ENCODE data around the gene DMXL1. TPM values are rescaled to one million over a fixed set of nuclear protein-coding genes. Genes with fewer than 3 reads are reported as not detected.
"Not testable (repeated sequence)": the region's sequence is repeated elsewhere in the genome, so short reads cannot be mapped to it uniquely, and the experiment has no call there.

DMXL1 gene
- total RNA-seq, 1 donor from 2014 or later, result 76.9 TPM

DNA sequence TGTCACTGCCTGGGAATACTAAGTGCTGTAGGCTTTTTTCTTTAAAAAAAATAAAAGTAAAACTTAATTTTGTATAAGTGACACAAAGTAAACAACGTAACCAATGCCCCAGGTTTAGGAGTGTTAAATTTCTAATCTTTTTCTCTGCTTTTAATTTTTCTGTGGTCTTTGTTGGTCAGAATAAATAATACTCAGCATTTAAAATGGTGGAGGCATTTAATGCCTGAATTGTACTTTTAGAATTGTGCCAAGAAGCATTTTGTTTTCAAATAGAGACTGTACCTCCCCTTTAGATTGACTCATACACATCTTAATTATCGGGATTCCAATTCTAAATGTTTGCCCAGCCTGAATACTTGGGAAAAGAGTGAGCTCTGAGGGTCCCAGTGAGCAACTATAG, 1.6 kb downstream of the DMXL1 start:
- peak overlapping the region; percentile 73 for H3K4me3 Mint-ChIP-seq
- peaks cover 10% of the 10 kb centered on the region for H3K36me3 Mint-ChIP-seq (ENCODE audit: low read depth)
- peaks cover 60% of the 10 kb centered on the region for H3K4me1 Mint-ChIP-seq
- H3K27ac Mint-ChIP-seq, result peak overlapping the region; percentile 98
- peaks cover 2% of the 10 kb centered on the region for H3K27me3 Mint-ChIP-seq
- no peaks in the 10 kb centered on the region for H3K9me3 Mint-ChIP-seq
- CTCF ChIA-PET, result no interaction called here
- POLR2A ChIA-PET, result interaction anchor here (0.7 to 1.7 kb wide), 2 partner anchors 42 to 53 kb away, joined by 3 to 5 read pairs; no protein-coding TSS in a partner anchor
- TF ChIP-seq, protein P1, sequence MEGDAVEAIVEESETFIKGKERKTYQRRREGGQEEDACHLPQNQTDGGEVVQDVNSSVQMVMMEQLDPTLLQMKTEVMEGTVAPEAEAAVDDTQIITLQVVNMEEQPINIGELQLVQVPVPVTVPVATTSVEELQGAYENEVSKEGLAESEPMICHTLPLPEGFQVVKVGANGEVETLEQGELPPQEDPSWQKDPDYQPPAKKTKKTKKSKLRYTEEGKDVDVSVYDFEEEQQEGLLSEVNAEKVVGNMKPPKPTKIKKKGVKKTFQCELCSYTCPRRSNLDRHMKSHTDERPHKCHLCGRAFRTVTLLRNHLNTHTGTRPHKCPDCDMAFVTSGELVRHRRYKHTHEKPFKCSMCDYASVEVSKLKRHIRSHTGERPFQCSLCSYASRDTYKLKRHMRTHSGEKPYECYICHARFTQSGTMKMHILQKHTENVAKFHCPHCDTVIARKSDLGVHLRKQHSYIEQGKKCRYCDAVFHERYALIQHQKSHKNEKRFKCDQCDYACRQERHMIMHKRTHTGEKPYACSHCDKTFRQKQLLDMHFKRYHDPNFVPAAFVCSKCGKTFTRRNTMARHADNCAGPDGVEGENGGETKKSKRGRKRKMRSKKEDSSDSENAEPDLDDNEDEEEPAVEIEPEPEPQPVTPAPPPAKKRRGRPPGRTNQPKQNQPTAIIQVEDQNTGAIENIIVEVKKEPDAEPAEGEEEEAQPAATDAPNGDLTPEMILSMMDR (IDR thresholded peaks at IDR 0.05), result no peak
- intact Hi-C loops (cut with micrococcal nuclease), result loop anchor here (5.0 kb wide), 3 partner anchors 35 to 1385 kb away; partner anchors contain the start of gene TNFAIP8
- no peak for ATAC-seq (ENCODE audit: low read depth)
- DNase-seq, result no peak

GRCh38 chr5:119073746-119074337, 3.0 kb downstream of the DMXL1 start:
- peaks cover 71% of the 10 kb centered on the region for H3K4me1 Mint-ChIP-seq
- H3K27me3 Mint-ChIP-seq; ATAC-seq (ENCODE audit: low read depth); DNase-seq; H3K9me3 Mint-ChIP-seq: not testable (repeated sequence)
- H3K36me3 Mint-ChIP-seq (ENCODE audit: low read depth), result peaks cover 10% of the 10 kb centered on the region
- ChIA-PET CTCF (interaction anchor here (0.6 to 0.8 kb wide), 2 partner anchors 259 to 1387 kb away, joined by 3 read pairs; no protein-coding TSS in a partner anchor), POLR2A (interaction anchor here (1.7 kb wide), 1 partner anchor 54 kb away, joined by 5 read pairs; no protein-coding TSS in a partner anchor)
- peak overlapping the region; percentile 72 for H3K4me3 Mint-ChIP-seq
- intact Hi-C loops (cut with micrococcal nuclease), result loop anchor here (5.0 kb wide), 3 partner anchors 33 to 1383 kb away; partner anchors contain the start of gene TNFAIP8
- H3K27ac Mint-ChIP-seq, result peak overlapping the region; percentile 98

- intact Hi-C loops (cut with micrococcal nuclease), result loop anchor here (5.0 kb wide), 3 partner anchors 33 to 1383 kb away; partner anchors contain the start of gene TNFAIP8
- Mint-ChIP-seq H3K36me3 (ENCODE audit: low read depth) (peaks cover 16% of the 10 kb centered on the region), H3K4me3 (peak overlapping the region; percentile 72), H3K4me1 (peaks cover 77% of the 10 kb centered on the region), H3K27me3 (peaks cover 2% of the 10 kb centered on the region), H3K9me3 (no peaks in the 10 kb centered on the region), H3K27ac (peak overlapping the region; percentile 98)
- ChIA-PET CTCF (interaction anchor here (0.6 kb wide), 2 partner anchors 53 to 1386 kb away, joined by 3 read pairs; no protein-coding TSS in a partner anchor), POLR2A (interaction anchor here (0.6 to 1.0 kb wide), 5 partner anchors 15 to 385 kb away, joined by 3 to 4 read pairs (median 3); no protein-coding TSS in a partner anchor)
- no peak for DNase-seq
- ATAC-seq (ENCODE audit: low read depth), result no peak
- TF ChIP-seq, protein P1 (IDR thresholded peaks at IDR 0.05), result no peak
Measured at GRCh38 chr5:119074419-119074818, 3.5 kb downstream of the DMXL1 start.

DNA sequence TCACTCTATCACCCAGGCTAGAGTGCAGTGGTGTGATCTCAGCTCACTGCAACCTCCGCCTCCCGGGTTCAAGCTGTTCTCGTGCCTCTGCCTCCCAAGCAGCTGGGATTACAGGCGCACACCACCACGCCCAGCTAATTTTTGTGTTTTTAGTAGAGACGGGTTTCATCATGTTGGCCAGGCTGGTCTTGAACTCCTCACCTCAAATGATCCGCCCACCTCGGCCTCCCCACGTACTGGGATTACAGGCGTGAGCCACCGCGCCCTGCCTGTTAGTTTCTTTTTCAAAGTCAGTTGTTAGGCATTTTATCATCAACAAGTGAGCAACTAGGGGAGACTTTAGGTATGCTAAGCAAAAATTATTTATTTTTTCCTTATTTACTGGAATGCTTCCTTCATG, 4.4 kb downstream of the DMXL1 start:
- ATAC-seq (ENCODE audit: low read depth); DNase-seq; H3K27me3 Mint-ChIP-seq; H3K9me3 Mint-ChIP-seq; H3K4me3 Mint-ChIP-seq; intact Hi-C loops (cut with micrococcal nuclease): not testable (repeated sequence)
- Mint-ChIP-seq H3K36me3 (ENCODE audit: low read depth) (peaks cover 20% of the 10 kb centered on the region), H3K27ac (peak overlapping the region; percentile 66), H3K4me1 (peaks cover 80% of the 10 kb centered on the region)
- ChIA-PET CTCF (interaction anchor here (0.6 to 1.2 kb wide), 2 partner anchors 53 to 360 kb away, joined by 3 read pairs; no protein-coding TSS in a partner anchor), POLR2A (interaction anchor here (0.5 to 1.0 kb wide), 5 partner anchors 16 to 385 kb away, joined by 3 to 5 read pairs (median 3); no protein-coding TSS in a partner anchor)

DNA sequence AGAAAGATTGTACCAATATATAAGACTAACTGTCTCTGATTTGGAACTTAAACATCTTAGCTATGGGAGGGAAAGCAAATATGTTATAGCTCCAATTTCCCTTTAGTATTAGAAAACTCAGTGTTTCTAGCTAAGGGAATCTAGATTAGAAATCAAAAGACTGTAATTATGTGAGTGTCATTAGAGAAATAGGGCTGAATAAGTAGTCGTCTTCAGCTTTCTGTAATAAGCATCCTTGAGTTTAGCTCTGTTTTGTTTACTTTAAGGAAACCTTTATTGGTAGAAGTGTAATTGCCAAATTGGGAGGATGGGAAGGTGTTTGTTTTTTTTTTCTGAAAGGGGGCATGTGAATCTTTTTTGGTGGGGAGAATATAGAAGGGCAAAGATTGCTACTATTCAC, 5.2 kb downstream of the DMXL1 start:
- no peak for DNase-seq
- TF ChIP-seq, protein P1 (IDR thresholded peaks at IDR 0.05), result no peak
- no peaks in the 10 kb centered on the region for H3K27me3 Mint-ChIP-seq
- ATAC-seq (ENCODE audit: low read depth), result no peak
- peaks cover 16% of the 10 kb centered on the region for H3K36me3 Mint-ChIP-seq (ENCODE audit: low read depth)
- intact Hi-C loops (cut with micrococcal nuclease), result no loop called here
- ChIA-PET CTCF (interaction anchor here (0.6 to 1.2 kb wide), 2 partner anchors 54 to 359 kb away, joined by 3 read pairs; no protein-coding TSS in a partner anchor), POLR2A (interaction anchor here (0.7 to 0.8 kb wide), 2 partner anchors 45 to 49 kb away, joined by 3 read pairs; no protein-coding TSS in a partner anchor)
- H3K4me1 Mint-ChIP-seq, result peaks cover 80% of the 10 kb centered on the region
- peak overlapping the region; percentile 45 for H3K4me3 Mint-ChIP-seq
- H3K9me3 Mint-ChIP-seq, result no peaks in the 10 kb centered on the region
- peak overlapping the region; percentile 66 for H3K27ac Mint-ChIP-seq

GRCh38 chr5:119077444-119077843, 6.6 kb downstream of the DMXL1 start:
- H3K4me1 Mint-ChIP-seq, result peaks cover 83% of the 10 kb centered on the region
- TF ChIP-seq, protein P1 (IDR thresholded peaks at IDR 0.05), result no peak
- no peaks in the 10 kb centered on the region for H3K9me3 Mint-ChIP-seq
- ChIA-PET CTCF (no interaction called here), POLR2A (no interaction called here)
- no peak for DNase-seq
- intact Hi-C loops (cut with micrococcal nuclease), result no loop called here
- H3K36me3 Mint-ChIP-seq (ENCODE audit: low read depth), result peaks cover 20% of the 10 kb centered on the region
- ATAC-seq (ENCODE audit: low read depth), result no peak
- H3K4me3 Mint-ChIP-seq, result no peak overlapping the region
- no peaks in the 10 kb centered on the region for H3K27me3 Mint-ChIP-seq
- peak overlapping the region; percentile 53 for H3K27ac Mint-ChIP-seq

Measured in activated B cell treated with CpG ODN at 0.5 μM for 24 hours (primary cell).